ENCODE data around the gene TFEB.

DNA sequence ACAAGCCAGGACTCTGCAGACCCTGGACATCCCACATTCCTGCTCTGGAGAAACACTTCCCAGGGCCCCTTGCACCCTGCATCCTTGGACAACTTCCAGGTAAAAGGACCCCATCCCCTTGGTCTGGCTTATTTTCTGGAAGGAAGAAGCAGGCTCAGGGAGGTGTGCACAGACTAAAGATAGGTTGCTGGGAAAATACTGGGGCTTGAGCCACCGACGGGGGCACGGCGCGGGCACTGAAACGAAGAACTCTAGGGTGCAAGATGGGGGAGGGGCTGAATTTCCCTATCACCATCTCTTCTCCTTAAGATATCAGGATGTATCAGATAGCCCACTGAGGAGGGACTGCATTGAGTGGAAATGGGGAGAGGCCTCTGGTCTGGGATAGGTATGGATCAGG, 43.5 kb upstream of the TFEB start:
- TF ChIP-seq ZNF274 (IDR thresholded peaks at IDR 0.05; ENCODE audit: low read depth, low read length) (no peak), YY1 (IDR thresholded peaks at IDR 0.05; ENCODE audit: insufficient read depth, insufficient read length) (no peak)

All from NT2/D1 (cell line).